Activated CD4-positive, alpha-beta T cell treated with anti-CD3 and anti-CD28 coated beads, Interleukin-10, Interleukin-2, amounts not matched to agents 100 ng/mL and 50 ng/mL, durations not matched to agents 16 hours and 8 hours (primary cell): ENCODE results near the gene ATOX1.

Experiments used
- DNase-seq: peaks from one replicate; pipeline ENCODE4 v3.0.0-alpha.2; 2020

ATOX1 gene

DNA sequence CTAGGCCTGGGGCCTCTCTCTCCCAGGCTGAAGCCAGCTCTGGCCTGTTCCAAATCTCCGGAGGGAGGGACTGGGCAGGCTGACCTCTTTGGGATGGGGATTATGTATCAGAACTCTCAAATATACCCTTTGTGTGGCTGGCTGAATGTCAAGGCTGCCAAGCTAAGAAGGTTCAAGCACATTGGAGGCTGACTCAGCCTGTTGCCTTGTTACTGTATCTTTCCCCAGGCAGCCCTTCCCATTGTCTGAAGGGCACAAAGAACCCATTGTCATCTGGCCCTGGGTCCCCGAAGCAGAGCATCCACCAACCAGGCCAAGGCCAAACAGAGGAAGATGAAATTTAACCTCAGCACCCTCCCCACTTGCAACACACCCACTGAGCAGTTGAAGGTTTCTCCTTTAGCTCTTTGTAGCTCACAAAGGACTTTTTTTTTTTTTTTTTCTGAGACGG lies 64.4 kb downstream of the ATOX1 start:
- DNase-seq = no peak
